T-cell (primary cell): ENCODE data around the gene OR2A7. TPM values are rescaled to one million over a fixed set of nuclear protein-coding genes. Genes with fewer than 3 reads are reported as not detected.
"Not testable (repeated sequence)": the region's sequence is repeated elsewhere in the genome, so short reads cannot be mapped to it uniquely, and the experiment has no call there.

ENCODE experiments used
- ATAC-seq, 4 experiments: fragments of 200-7000 bp in 3 of 4; fragments of 150-1000 bp in 1 of 4; cut with Tn5 transposase; replicated peaks in 1 of 4; 1 replicate in 3 of 4; 2 replicates in 1 of 4; pipeline ENCODE4 v1.10.0; 2021; ENCODE audit warnings: moderate library complexity in 3 of 4, mild to moderate bottlenecking in 2 of 4, moderate number of reproducible peaks in 1 of 4
- CTCF ChIA-PET, 2 donors: fragments of 300-600 bp; sonication (Branson Sonifier 250); formaldehyde crosslinking; loops; one replicate each; lab custom pipeline; 2022; ENCODE audit warnings: antibody characterized with exemption in 2 of 2; lab: Charles Lee
- POLR2A ChIA-PET, 2 donors: fragments of 300-600 bp; sonication (Branson Sonifier 250); formaldehyde crosslinking; loops; one replicate each; lab custom pipeline; 2022; ENCODE audit warnings: antibody characterized with exemption in 2 of 2; lab: Charles Lee
- DNase-seq, 35 experiments: peaks; one replicate each; pipeline versions ENCODE4 v3.0.0 to v3.0.0-alpha.2; 2013 to 2023
- H3K27ac ChIP-seq: one replicate; pipeline ENCODE4 v1.5.1; 2013; ENCODE audit warnings: low read length
- H3K27me3 ChIP-seq, 2 experiments: replicated peaks in 1 of 2; 1 replicate in 1 of 2; 2 replicates in 1 of 2; pipeline versions ENCODE4 v1.6.1 to v1.7.0; 2013; ENCODE audit warnings: low read length in 1 of 2, mixed read lengths in 1 of 2; ENCODE audit not compliant: control insufficient read depth in 2 of 2, insufficient read depth in 2 of 2; ENCODE audit errors: extremely low read depth in 1 of 2
- H3K36me3 ChIP-seq, 2 donors: 1 replicate in 1 of 2; 2 replicates in 1 of 2; pipeline versions ENCODE4 v1.6.1 to v1.7.0; 2013; ENCODE audit warnings: low read length in 1 of 2; ENCODE audit not compliant: control insufficient read depth in 2 of 2, insufficient read depth in 1 of 2; ENCODE audit errors: extremely low read depth in 1 of 2
- H3K4me1 ChIP-seq, 2 experiments: 1 replicate in 1 of 2; 2 replicates in 1 of 2; pipeline versions ENCODE4 v1.6.1 to v1.7.0; 2013; ENCODE audit warnings: low read length in 2 of 2, mixed read lengths in 1 of 2; ENCODE audit not compliant: insufficient read depth in 2 of 2, control insufficient read depth in 1 of 2; ENCODE audit errors: extremely low read depth in 1 of 2
- H3K4me3 ChIP-seq, 2 donors: 1 replicate in 1 of 2; 2 replicates in 1 of 2; pipeline versions ENCODE4 v1.5.1 to v1.7.0; 2013; ENCODE audit warnings: mild to moderate bottlenecking in 2 of 2, low read length in 1 of 2, moderate library complexity in 1 of 2; ENCODE audit not compliant: control insufficient read depth in 1 of 2; ENCODE audit errors: extremely low read depth in 1 of 2
- H3K9me3 ChIP-seq: 2 replicates; pipeline ENCODE4 v1.7.0; 2013
- H3K27ac Mint-ChIP-seq, 2 donors: one replicate each; pipeline ENCODE4 v1.8.0; 2020 to 2021; ENCODE audit warnings: mild to moderate bottlenecking in 2 of 2, mixed read lengths in 2 of 2
- H3K27me3 Mint-ChIP-seq, 2 donors: one replicate each; pipeline ENCODE4 v1.8.0; 2021 to 2022; ENCODE audit warnings: mixed read lengths in 2 of 2
- H3K36me3 Mint-ChIP-seq: one replicate; pipeline ENCODE4 v1.8.0; 2021; ENCODE audit warnings: mixed read lengths
- H3K4me1 Mint-ChIP-seq, 3 donors: one replicate each; pipeline ENCODE4 v1.8.0; 2020 to 2022; ENCODE audit warnings: mixed read lengths in 3 of 3, mild to moderate bottlenecking in 1 of 3
- H3K4me3 Mint-ChIP-seq, 3 donors: one replicate each; pipeline ENCODE4 v1.8.0; 2020 to 2022; ENCODE audit warnings: mild to moderate bottlenecking in 3 of 3, mixed read lengths in 3 of 3, moderate library complexity in 3 of 3
- H3K9me3 Mint-ChIP-seq, 3 donors: one replicate each; pipeline ENCODE4 v1.8.0; 2020 to 2022; ENCODE audit warnings: mixed read lengths in 3 of 3
- WGBS: methylation state at CpG from one replicate; pipeline ENCODE4 v1.1.5; 2013; ENCODE audit warnings: missing lambda C conversion rate; ENCODE audit not compliant: insufficient coverage; 5-methylcytosine and 5-hydroxymethylcytosine counted together
- total RNA-seq, 35 experiments: library from RNA in 6 of 35; stranded (reverse) in 6 of 35; fragments of 120-200 nt in 1 of 35; gene quantifications; one replicate each; pipeline versions ENCODE4 v1.2.1 to v1.2.4 and lab custom pipeline; 2013 to 2026

The OR2A7 gene
- total RNA-seq, 5 donors from 2014 or later (not counting 1 experiment from before 2014, with no cell fraction given), result 1.5 to 5.6 (median 2.5) TPM

DNA sequence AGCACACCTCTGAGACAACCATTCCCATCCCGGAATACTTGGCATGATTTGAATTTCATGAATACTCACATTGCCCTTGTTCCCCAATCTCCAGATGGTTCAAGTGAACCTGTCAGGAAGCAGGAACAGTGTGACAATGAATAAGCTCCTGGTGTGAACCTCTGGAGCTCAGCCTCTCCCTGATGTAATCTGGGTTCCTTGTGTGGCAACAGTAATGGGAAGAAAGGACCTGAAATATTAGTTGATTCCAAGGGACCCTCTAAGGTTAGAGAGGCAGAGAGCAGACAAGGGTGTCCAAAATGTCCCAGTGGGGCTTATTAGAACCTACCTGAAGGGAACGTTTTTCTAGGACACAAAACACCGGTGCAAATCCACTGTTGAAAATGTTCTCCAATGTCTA, 8.5 kb downstream of the OR2A7 start:
- H3K9me3 ChIP-seq, result no peaks in the 10 kb centered on the region
- ChIA-PET POLR2A (no interaction called here), CTCF (no interaction called here)
- H3K4me1 Mint-ChIP-seq, result no peaks in the 10 kb centered on the region
- DNase-seq, result no peak
- no peak for ATAC-seq
- no peaks in the 10 kb centered on the region for H3K36me3 Mint-ChIP-seq
- H3K27me3 ChIP-seq, result no peaks in the 10 kb centered on the region
- H3K27me3 Mint-ChIP-seq, result no peaks in the 10 kb centered on the region
- no peak overlapping the region for H3K4me3 ChIP-seq
- H3K9me3 Mint-ChIP-seq, result no peaks in the 10 kb centered on the region
- H3K27ac Mint-ChIP-seq, result no peak overlapping the region
- H3K4me3 Mint-ChIP-seq, result no peak overlapping the region
- no peaks in the 10 kb centered on the region for H3K36me3 ChIP-seq
- no peak overlapping the region for H3K27ac ChIP-seq
- no peaks in the 10 kb centered on the region for H3K4me1 ChIP-seq
- WGBS, result 71% methylated on average over 1 of the region's 3 CpGs

- Histone ChIP-seq H3K36me3 (no peaks in the 10 kb centered on the region), H3K4me3 (no peak overlapping the region), H3K4me1 (no peaks in the 10 kb centered on the region), H3K9me3 (no peaks in the 10 kb centered on the region), H3K27ac (no peak overlapping the region), H3K27me3 (no peaks in the 10 kb centered on the region)
- no peaks in the 10 kb centered on the region for H3K4me1 Mint-ChIP-seq
- 92% methylated on average over 2 of the region's 5 CpGs for WGBS
- DNase-seq, result no peak
- H3K27me3 Mint-ChIP-seq, result no peaks in the 10 kb centered on the region
- no peak for ATAC-seq
- no peaks in the 10 kb centered on the region for H3K36me3 Mint-ChIP-seq
- H3K9me3 Mint-ChIP-seq, result no peaks in the 10 kb centered on the region
- H3K27ac Mint-ChIP-seq, result no peak overlapping the region
- ChIA-PET POLR2A (no interaction called here), CTCF (no interaction called here)
- no peak overlapping the region for H3K4me3 Mint-ChIP-seq
Measured at GRCh38 chr7:144255471-144255897, 9.1 kb downstream of the OR2A7 start.

DNA sequence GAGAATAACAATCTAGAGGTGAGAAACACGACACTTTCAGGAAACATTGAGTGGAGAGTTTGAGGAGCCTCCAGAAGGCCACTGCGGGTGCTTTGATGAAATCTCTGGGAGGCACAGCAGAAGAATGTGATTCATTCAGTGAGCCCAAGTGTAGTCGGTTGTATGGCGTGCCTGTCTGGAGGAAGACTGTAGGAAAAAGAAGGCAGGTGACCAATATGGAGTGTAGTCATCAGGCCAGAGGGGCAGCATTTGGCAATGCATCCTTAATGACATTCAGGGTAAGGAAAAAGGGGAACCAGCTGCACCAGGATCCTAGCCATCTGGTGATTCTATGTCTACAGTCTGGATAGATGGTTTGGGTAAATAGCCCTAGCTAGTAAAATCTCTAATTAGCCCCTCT, 12.3 kb downstream of the OR2A7 start:
- H3K36me3 Mint-ChIP-seq, ATAC-seq, H3K4me1 Mint-ChIP-seq, CTCF ChIA-PET, H3K9me3 ChIP-seq, H3K36me3 ChIP-seq, H3K9me3 Mint-ChIP-seq, H3K4me3 ChIP-seq, H3K4me1 ChIP-seq, H3K27me3 ChIP-seq, POLR2A ChIA-PET, DNase-seq, H3K27me3 Mint-ChIP-seq, H3K27ac Mint-ChIP-seq, H3K27ac ChIP-seq, H3K4me3 Mint-ChIP-seq: not testable (repeated sequence)
- WGBS, result no CpG with 5 or more reads among the region's 4 CpGs

- H3K4me1 Mint-ChIP-seq, POLR2A ChIA-PET, H3K36me3 Mint-ChIP-seq, H3K27ac ChIP-seq, H3K9me3 ChIP-seq, H3K27me3 ChIP-seq, ATAC-seq, H3K27ac Mint-ChIP-seq, H3K9me3 Mint-ChIP-seq, H3K36me3 ChIP-seq, H3K27me3 Mint-ChIP-seq, DNase-seq, H3K4me3 Mint-ChIP-seq, H3K4me1 ChIP-seq, CTCF ChIA-PET, H3K4me3 ChIP-seq: not testable (repeated sequence)
- WGBS, result no CpG with 5 or more reads among the region's 1 CpG
Measured at GRCh38 chr7:144247674-144248330, 16.8 kb downstream of the OR2A7 start.

DNA sequence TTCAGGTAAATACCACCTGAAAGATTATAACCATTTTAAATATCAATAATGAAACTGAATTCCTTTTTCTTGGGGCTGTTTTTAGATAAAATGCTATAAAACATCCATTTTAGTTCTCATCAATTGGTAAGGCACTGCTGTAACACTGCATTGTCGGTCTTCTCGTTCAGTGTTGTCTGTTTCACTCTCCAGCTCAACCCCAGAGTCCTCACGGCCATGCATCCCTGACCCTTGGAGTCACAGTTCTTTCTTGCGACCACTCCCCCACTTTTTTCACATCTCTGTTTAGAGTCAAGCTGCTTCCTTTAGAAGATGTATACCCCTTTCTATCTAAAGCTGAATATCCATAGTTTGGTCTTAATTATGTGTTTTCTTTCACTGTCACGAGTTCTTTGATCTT, 17.6 kb downstream of the OR2A7 start:
- H3K27ac Mint-ChIP-seq, H3K4me3 Mint-ChIP-seq, POLR2A ChIA-PET, H3K36me3 ChIP-seq, H3K4me1 ChIP-seq, H3K27me3 ChIP-seq, DNase-seq, H3K27me3 Mint-ChIP-seq, H3K9me3 ChIP-seq, CTCF ChIA-PET, H3K4me1 Mint-ChIP-seq, H3K36me3 Mint-ChIP-seq, H3K4me3 ChIP-seq, H3K9me3 Mint-ChIP-seq, ATAC-seq, H3K27ac ChIP-seq: not testable (repeated sequence)
- no CpG with 5 or more reads among the region's 5 CpGs for WGBS

DNA sequence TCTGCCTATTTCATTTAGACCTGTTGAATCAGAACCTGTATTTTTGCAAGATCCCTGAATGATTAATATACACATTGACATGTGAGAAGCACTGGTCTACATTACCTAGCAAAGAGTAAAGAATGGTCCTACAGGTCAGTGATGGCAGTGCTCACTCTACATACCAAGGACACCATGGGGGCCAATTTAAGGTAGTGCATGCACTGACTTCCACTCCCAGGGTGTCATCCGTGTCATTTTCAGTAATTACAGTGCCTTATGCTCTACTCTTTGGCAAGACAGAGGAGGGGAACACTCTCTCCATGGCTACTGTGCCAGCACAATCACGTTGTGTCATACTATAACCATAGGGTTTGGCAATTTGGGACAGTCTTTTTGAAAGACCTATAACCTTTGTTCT, 19.2 kb downstream of the OR2A7 start:
- CTCF ChIA-PET, H3K27me3 ChIP-seq, ATAC-seq, DNase-seq, H3K36me3 ChIP-seq, H3K4me1 Mint-ChIP-seq, H3K9me3 Mint-ChIP-seq, H3K9me3 ChIP-seq, H3K4me3 ChIP-seq, H3K27ac ChIP-seq, H3K27me3 Mint-ChIP-seq, H3K4me1 ChIP-seq, H3K36me3 Mint-ChIP-seq, H3K4me3 Mint-ChIP-seq, H3K27ac Mint-ChIP-seq, POLR2A ChIA-PET: not testable (repeated sequence)
- no CpG with 5 or more reads among the region's 2 CpGs for WGBS

DNA sequence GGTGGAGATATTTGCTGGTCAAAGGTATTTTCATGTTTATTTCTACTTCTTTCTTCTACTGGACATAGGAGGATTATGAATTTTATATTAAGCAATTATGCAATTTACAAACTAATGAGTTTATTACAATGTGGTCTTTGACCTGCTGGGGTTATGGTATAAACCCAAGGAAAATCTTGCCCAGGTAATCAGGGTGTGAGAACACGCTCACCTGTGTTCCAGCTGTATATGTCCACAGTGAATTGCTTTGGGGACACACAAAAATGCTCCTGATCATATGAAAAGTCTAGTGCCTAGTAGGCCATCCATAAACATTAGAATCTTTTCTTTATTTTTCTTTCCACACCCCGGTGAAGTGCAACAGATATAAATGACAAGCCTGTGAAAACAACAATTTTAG, 25.2 kb downstream of the OR2A7 start, which contains the start of gene OR2A42:
OR2A42 (minus strand) TSS at position 241 of the 400 bp plus-strand sequence. CDS start 6,762 bp downstream, outside the sequence.
- H3K4me1 ChIP-seq, H3K27ac ChIP-seq, H3K27ac Mint-ChIP-seq, H3K9me3 ChIP-seq, DNase-seq, CTCF ChIA-PET, ATAC-seq, H3K36me3 Mint-ChIP-seq, H3K4me3 ChIP-seq, H3K4me3 Mint-ChIP-seq, H3K27me3 Mint-ChIP-seq, POLR2A ChIA-PET, H3K4me1 Mint-ChIP-seq, H3K9me3 Mint-ChIP-seq, H3K27me3 ChIP-seq, H3K36me3 ChIP-seq: not testable (repeated sequence)
- no CpG with 5 or more reads among the region's 2 CpGs for WGBS
